ENCODE measurements around the gene UBE2E2.
"Not testable (repeated sequence)": the region's sequence is repeated elsewhere in the genome, so short reads cannot be mapped to it uniquely, and the experiment has no call there.

UBE2E2 gene

GRCh38 chr3:23319366-23320312, 116.5 kb downstream of the UBE2E2 start:
- in situ Hi-C loops (cut with HindIII; ENCODE audit: low sequenced_read_pairs): no loop called here

GRCh38 chr3:23320586-23321570, 117.8 kb downstream of the UBE2E2 start:
- in situ Hi-C loops (cut with HindIII; ENCODE audit: low sequenced_read_pairs): no loop called here

GRCh38 chr3:23324745-23325144, 121.6 kb downstream of the UBE2E2 start:
- in situ Hi-C loops (cut with HindIII; ENCODE audit: low sequenced_read_pairs): loop anchor here (5.0 kb wide), 1 partner anchor 87 kb away; no protein-coding TSS in a partner anchor

- in situ Hi-C loops (cut with HindIII; ENCODE audit: low sequenced_read_pairs): loop anchor here (5.0 kb wide), 1 partner anchor 88 kb away; no protein-coding TSS in a partner anchor
These were observed 122.4 kb downstream of the UBE2E2 start for GRCh38 chr3:23325466-23326065.

- in situ Hi-C loops (cut with HindIII; ENCODE audit: low sequenced_read_pairs): loop anchor here (5.0 kb wide), 1 partner anchor 92 kb away; no protein-coding TSS in a partner anchor
These were observed 126.5 kb downstream of the UBE2E2 start for GRCh38 chr3:23329471-23330105.

GRCh38 chr3:23330568-23330967, 127.4 kb downstream of the UBE2E2 start:
- in situ Hi-C loops (cut with HindIII; ENCODE audit: low sequenced_read_pairs): no loop called here

- in situ Hi-C loops (cut with HindIII; ENCODE audit: low sequenced_read_pairs): no loop called here
These were observed 128.2 kb downstream of the UBE2E2 start for GRCh38 chr3:23331141-23331935.

GRCh38 chr3:23333633-23334032, 130.5 kb downstream of the UBE2E2 start:
- in situ Hi-C loops (cut with HindIII; ENCODE audit: low sequenced_read_pairs): no loop called here

- in situ Hi-C loops (cut with HindIII; ENCODE audit: low sequenced_read_pairs): not testable (repeated sequence)
These were observed 133.7 kb downstream of the UBE2E2 start for GRCh38 chr3:23336853-23337252.

GRCh38 chr3:23341147-23341838, 138.2 kb downstream of the UBE2E2 start:
- in situ Hi-C loops (cut with HindIII; ENCODE audit: low sequenced_read_pairs): loop anchor here (10.0 kb wide), 1 partner anchor 64 kb away; no protein-coding TSS in a partner anchor

- in situ Hi-C loops (cut with HindIII; ENCODE audit: low sequenced_read_pairs): loop anchor here (10.0 kb wide), 1 partner anchor 62 kb away; no protein-coding TSS in a partner anchor
These were observed 139.2 kb downstream of the UBE2E2 start for GRCh38 chr3:23342343-23342742.

- in situ Hi-C loops (cut with HindIII; ENCODE audit: low sequenced_read_pairs): loop anchor here (10.0 kb wide), 1 partner anchor 61 kb away; no protein-coding TSS in a partner anchor
These were observed 140.4 kb downstream of the UBE2E2 start for GRCh38 chr3:23343509-23343908.

GRCh38 chr3:23344886-23345285, 141.8 kb downstream of the UBE2E2 start:
- in situ Hi-C loops (cut with HindIII; ENCODE audit: low sequenced_read_pairs): loop anchor here (10.0 kb wide), 1 partner anchor 60 kb away; no protein-coding TSS in a partner anchor

- in situ Hi-C loops (cut with HindIII; ENCODE audit: low sequenced_read_pairs): loop anchor here (10.0 kb wide), 1 partner anchor 55 kb away; no protein-coding TSS in a partner anchor
These were observed 146.3 kb downstream of the UBE2E2 start for GRCh38 chr3:23349444-23349843.

GRCh38 chr3:23356169-23356568, 153.0 kb downstream of the UBE2E2 start:
- in situ Hi-C loops (cut with HindIII; ENCODE audit: low sequenced_read_pairs): no loop called here

GRCh38 chr3:23356923-23357322, 153.8 kb downstream of the UBE2E2 start:
- in situ Hi-C loops (cut with HindIII; ENCODE audit: low sequenced_read_pairs): no loop called here

- in situ Hi-C loops (cut with HindIII; ENCODE audit: low sequenced_read_pairs): no loop called here
These were observed 156.0 kb downstream of the UBE2E2 start for GRCh38 chr3:23359116-23359515.

GRCh38 chr3:23365066-23365465, 161.9 kb downstream of the UBE2E2 start:
- in situ Hi-C loops (cut with HindIII; ENCODE audit: low sequenced_read_pairs): no loop called here
